ENCODE results near the gene FGF3.

The FGF3 gene

GRCh38 chr11:69866648-69867047 lies 47.4 kb upstream of the FGF3 start:
- Histone ChIP-seq H3K9me3 (ENCODE audit: control insufficient read depth, low read length) (no peaks in the 10 kb centered on the region), H2AFZ (no peak overlapping the region), H3K27ac (no peak overlapping the region), H3K4me3 (ENCODE audit: low read depth, low read length) (no peak overlapping the region), H3K79me2 (no peaks in the 10 kb centered on the region), H3K9ac (no peak overlapping the region), H3K4me1 (no peaks in the 10 kb centered on the region), H3K27me3 (ENCODE audit: control insufficient read depth, insufficient read depth, low read length) (no peaks in the 10 kb centered on the region), H3K36me3 (ENCODE audit: control insufficient read depth, insufficient read depth, low read length) (no peaks in the 10 kb centered on the region), H3K4me2 (ENCODE audit: low read length) (no peak overlapping the region)
- no peak for TF ChIP-seq CTCF (IDR thresholded peaks at IDR 0.05)

GRCh38 chr11:69865707-69866106 lies 46.5 kb upstream of the FGF3 start:
- Histone ChIP-seq H3K27me3 (ENCODE audit: control insufficient read depth, insufficient read depth, low read length) (no peaks in the 10 kb centered on the region), H3K36me3 (ENCODE audit: control insufficient read depth, insufficient read depth, low read length) (no peaks in the 10 kb centered on the region), H3K27ac (no peak overlapping the region), H3K4me3 (ENCODE audit: low read depth, low read length) (no peak overlapping the region), H3K4me1 (no peaks in the 10 kb centered on the region), H3K9ac (no peak overlapping the region), H3K79me2 (no peaks in the 10 kb centered on the region), H3K9me3 (ENCODE audit: control insufficient read depth, low read length) (no peaks in the 10 kb centered on the region), H2AFZ (no peak overlapping the region), H3K4me2 (ENCODE audit: low read length) (no peak overlapping the region)
- TF ChIP-seq CTCF (IDR thresholded peaks at IDR 0.05), result no peak

GRCh38 chr11:69864686-69865661 lies 45.8 kb upstream of the FGF3 start:
- H3K9me3 ChIP-seq (ENCODE audit: control insufficient read depth, low read length), result no peaks in the 10 kb centered on the region
- H3K27ac ChIP-seq, result no peak overlapping the region
- TF ChIP-seq CTCF (IDR thresholded peaks at IDR 0.05), result no peak
- no peak overlapping the region for H3K4me2 ChIP-seq (ENCODE audit: low read length)
- H3K36me3 ChIP-seq (ENCODE audit: control insufficient read depth, insufficient read depth, low read length), result no peaks in the 10 kb centered on the region
- H2AFZ ChIP-seq, result no peak overlapping the region
- no peaks in the 10 kb centered on the region for H3K4me1 ChIP-seq
- no peaks in the 10 kb centered on the region for H3K79me2 ChIP-seq
- H3K27me3 ChIP-seq (ENCODE audit: control insufficient read depth, insufficient read depth, low read length), result no peaks in the 10 kb centered on the region
- H3K9ac ChIP-seq, result no peak overlapping the region
- no peak overlapping the region for H3K4me3 ChIP-seq (ENCODE audit: low read depth, low read length)

- Histone ChIP-seq H3K36me3 (ENCODE audit: control insufficient read depth, insufficient read depth, low read length) (no peaks in the 10 kb centered on the region), H3K4me3 (ENCODE audit: low read depth, low read length) (no peak overlapping the region), H2AFZ (no peak overlapping the region), H3K9me3 (ENCODE audit: control insufficient read depth, low read length) (no peaks in the 10 kb centered on the region), H3K27me3 (ENCODE audit: control insufficient read depth, insufficient read depth, low read length) (no peaks in the 10 kb centered on the region), H3K79me2 (no peaks in the 10 kb centered on the region), H3K4me2 (ENCODE audit: low read length) (no peak overlapping the region), H3K4me1 (no peaks in the 10 kb centered on the region), H3K9ac (no peak overlapping the region), H3K27ac (no peak overlapping the region)
- no peak for TF ChIP-seq CTCF (IDR thresholded peaks at IDR 0.05)
Observed at GRCh38 chr11:69863544-69864200, 44.5 kb upstream of the FGF3 start.

All from parathyroid adenoma (tissue), 2 donors.